Liver (tissue), 3 donors: ENCODE data around the gene KIAA1217.

Source experiments
- ATF3 ChIP-seq: IDR thresholded peaks from 2 replicates; pipeline ENCODE4 v1.6.1; 2016; ENCODE audit warnings: antibody characterized with exemption
- CTCF ChIP-seq: fragments of 150-350 bp; IDR thresholded peaks from 2 replicates; pipeline ENCODE4 v1.5.1; 2017; ENCODE audit warnings: improper control_type of control experiment, low read depth, low read length; ENCODE audit not compliant: missing input control
- EGR1 ChIP-seq, 2 donors: IDR thresholded peaks; 2 replicates each; pipeline ENCODE4 v1.6.1; 2016 to 2018; ENCODE audit warnings: antibody characterized with exemption in 2 of 2, low read depth in 2 of 2
- FOXA1 ChIP-seq: IDR thresholded peaks from 2 replicates; pipeline ENCODE4 v1.6.1; 2016; ENCODE audit warnings: antibody characterized with exemption
- HNF4A ChIP-seq, 2 donors: conservative IDR thresholded peaks; 2 replicates each; pipeline ENCODE4 v1.6.1; 2016; ENCODE audit warnings: antibody characterized with exemption in 2 of 2, mild to moderate bottlenecking in 2 of 2
- TAF1 ChIP-seq: conservative IDR thresholded peaks from 2 replicates; pipeline ENCODE4 v1.6.1; 2016; ENCODE audit warnings: antibody characterized with exemption, mild to moderate bottlenecking
- donor health status: healthy.
- donor health status: healthy.

DNA sequence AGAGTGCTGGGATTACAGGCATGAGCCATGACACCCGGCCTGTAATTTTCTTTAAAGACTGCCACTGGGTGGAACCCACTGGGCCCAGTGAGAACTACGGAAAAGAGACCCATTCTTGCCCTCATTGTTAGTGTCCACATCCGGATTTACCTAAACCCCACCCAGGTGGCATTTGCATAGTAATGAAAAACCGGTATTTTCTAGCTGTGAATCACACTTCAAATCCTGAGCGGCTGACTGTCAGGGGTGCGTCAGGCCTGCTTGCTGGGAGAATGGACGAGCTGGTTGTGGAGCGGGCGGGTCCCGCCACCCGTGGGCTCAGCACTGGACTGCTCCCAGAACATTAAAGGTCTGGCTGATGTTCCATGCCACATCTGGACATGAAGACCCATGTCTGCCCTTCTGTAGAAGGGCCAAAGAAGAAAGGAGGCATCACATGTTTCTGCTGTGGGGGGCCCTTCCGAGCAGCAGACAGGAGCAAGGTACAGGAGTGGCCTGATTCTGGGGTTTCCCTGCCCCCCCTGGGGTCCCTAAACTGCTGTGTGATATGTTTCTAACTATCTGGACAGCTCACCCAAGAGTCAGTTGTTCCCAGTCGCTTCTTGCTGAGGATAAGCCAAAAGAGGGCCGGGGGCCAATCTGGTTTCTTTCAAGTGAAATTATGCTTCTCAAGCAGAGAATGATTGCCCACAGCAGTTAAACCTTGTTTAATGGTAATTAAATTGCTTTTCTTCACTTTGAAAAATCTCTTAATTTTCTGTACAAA lies 46.4 kb downstream of the KIAA1217 start:
- no peak for TF ChIP-seq CTCF
- no peak for TF ChIP-seq TAF1
- TF ChIP-seq EGR1 (IDR thresholded peaks at IDR 0.05; ENCODE audit: low read depth in 2 of 2) = no peak
- TF ChIP-seq ATF3 = no peak
- no peak for TF ChIP-seq FOXA1
- no peak for TF ChIP-seq HNF4A (conservative IDR thresholded peaks at IDR 0.05)
